GM21447 (cell line): ENCODE measurements around the gene HES7.

Experiments used
- ATAC-seq: cut with Tn5 transposase; IDR thresholded peaks from one replicate; pipeline ENCODE4 v1.9.1; 2021; ENCODE audit not compliant: unreplicated experiment

Gene HES7

DNA sequence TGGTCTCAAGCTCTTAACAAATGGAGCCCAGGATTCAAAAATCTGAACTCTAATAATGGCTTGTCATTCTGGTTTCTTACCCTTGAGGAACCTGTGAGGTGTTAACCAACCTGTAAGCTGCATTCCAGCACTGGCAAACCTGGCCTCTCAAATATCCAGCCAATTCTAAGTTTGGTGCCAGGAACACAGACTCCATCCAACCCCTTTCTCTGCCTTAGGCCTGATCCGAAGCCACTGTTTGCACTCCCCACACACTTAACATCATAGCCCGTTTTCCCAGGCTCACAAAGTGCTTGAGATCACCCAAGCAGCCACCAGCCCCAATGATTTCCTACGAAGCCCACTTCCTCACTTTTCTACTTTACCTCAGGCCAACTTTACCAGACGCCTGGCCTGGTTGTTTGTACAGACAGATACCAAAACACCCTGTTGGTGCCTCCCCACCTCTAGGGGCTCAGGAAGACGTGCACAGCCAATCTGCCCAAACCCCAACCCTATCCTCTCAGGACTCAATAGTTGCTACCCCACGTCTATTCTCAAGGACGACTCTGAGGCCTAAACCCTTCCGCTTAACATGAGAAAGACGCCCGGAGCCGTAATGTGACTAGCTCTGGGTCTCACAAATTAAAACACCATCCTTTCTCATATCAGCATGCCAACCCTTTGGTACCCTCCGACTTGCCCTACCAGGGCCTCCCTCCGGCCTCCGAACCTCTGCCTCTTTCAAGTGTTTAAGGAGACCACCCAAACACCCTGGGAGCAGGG is 31.5 kb upstream of the HES7 start:
- ATAC-seq: no peak

GRCh38 chr17:8154608-8155155 is 30.8 kb upstream of the HES7 start:
- ATAC-seq: no peak

DNA sequence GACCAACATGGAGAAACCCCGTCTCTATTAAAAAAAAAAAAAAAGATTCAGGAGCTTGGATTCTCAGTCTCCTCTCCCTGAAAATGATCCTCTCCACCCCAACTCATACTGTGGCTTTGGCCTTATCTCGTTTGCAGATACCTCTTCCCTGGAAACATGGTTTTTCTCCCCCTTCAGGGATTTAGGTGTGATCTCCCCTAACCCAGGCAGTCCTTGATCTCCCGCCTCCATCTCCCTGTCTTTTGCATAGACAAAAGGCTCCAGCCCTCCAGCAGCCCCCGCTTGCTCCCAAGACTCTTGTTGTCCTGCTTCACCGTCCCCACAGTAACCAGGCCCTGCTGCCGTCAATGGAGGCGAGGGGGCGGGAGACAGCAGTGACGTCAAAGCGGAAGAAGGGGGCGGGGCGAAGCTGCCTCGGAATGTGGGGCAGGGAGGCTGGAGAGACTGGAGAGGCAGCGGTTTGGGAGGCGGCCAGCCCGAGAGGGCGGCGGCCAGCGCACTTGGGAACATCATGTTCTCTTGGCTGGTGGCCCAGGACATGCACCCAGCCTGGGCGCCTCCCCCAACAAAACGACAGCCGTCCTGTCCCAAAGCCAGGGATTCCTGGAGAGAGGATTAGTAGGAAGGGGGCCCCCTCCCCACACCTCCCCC is 30.2 kb upstream of the HES7 start:
- ATAC-seq: no peak

- no peak for ATAC-seq
Measured at GRCh38 chr17:8153525-8153956, 29.6 kb upstream of the HES7 start.

DNA sequence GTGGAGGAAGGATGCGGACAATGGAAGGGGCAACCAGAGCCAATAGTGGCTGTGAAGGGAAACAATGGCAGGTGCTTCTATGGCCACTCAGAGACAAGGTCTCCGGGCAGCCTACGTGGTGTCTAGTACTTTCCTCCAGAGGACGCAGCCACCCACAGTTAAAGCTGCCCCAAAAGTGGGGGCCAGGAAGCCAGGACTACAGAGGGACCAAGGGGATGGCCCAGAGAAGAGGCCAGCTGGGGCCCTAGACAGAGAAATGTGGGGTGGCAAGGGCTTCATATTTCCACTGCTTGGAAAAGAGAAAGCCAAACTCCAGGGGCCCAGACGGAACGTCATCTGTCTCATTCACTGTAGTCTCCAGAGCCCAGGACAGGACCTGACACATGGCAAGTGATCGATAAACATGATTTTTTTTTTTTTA is 29.1 kb upstream of the HES7 start:
- ATAC-seq: no peak

GRCh38 chr17:8152112-8152775 is 28.3 kb upstream of the HES7 start, which contains the start of gene PER1:
Gene PER1, minus strand, starts transcription at chr17:8152404. Its CDS starts 1,698 bp downstream, at chr17:8150706.
- ATAC-seq: no peak

GRCh38 chr17:8151641-8152111 is 27.8 kb upstream of the HES7 start:
- ATAC-seq: no peak

DNA sequence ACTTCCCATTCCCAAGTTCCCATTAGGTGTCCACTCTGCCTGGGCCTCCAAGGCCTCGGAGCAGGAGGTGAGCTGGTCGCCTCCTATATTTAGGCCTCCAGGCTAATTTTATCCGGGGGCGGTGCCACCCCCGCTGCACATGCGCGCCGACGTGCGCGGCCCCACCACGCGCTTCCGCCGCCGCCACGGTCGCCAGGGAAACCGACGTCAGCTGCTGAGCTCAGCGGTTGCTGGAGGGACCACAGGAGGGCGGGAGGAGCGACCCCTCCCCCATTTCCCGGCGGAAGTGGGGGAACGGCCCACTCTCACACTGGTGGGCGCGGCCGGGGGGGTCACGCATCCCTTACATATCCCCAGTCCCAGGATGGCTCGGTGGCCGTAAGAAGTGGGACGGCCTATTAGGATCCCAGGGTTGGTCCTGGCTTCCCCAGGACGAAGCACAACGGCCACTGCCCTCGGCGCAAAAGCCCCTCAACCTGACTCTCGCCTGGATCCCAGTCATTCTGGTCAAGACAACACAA is 27.3 kb upstream of the HES7 start:
- ATAC-seq: peak; percentile 37

- ATAC-seq: no peak
Measured at GRCh38 chr17:8150194-8151119, 26.6 kb upstream of the HES7 start.

GRCh38 chr17:8149419-8150193 is 25.7 kb upstream of the HES7 start:
- ATAC-seq: no peak

DNA sequence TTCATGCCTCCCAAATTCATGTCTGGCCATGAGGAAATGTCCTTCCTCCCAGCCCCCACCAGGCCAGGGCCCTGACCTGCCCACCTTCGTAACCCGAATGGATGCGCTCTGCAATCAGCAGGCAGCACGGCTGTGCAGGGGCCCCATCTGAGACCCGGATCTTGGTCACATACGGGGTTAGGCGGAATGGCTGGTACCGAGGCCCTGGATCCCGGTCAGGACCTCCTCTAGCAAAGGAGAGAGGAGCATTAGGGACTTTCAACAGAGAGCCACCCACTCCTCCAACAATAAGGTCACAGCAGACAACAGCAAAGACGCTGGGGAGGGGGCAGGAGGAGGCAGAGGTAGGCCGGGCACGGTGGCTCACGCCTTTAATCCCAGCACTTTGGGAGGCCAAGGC is 24.7 kb upstream of the HES7 start:
- no peak for ATAC-seq

DNA sequence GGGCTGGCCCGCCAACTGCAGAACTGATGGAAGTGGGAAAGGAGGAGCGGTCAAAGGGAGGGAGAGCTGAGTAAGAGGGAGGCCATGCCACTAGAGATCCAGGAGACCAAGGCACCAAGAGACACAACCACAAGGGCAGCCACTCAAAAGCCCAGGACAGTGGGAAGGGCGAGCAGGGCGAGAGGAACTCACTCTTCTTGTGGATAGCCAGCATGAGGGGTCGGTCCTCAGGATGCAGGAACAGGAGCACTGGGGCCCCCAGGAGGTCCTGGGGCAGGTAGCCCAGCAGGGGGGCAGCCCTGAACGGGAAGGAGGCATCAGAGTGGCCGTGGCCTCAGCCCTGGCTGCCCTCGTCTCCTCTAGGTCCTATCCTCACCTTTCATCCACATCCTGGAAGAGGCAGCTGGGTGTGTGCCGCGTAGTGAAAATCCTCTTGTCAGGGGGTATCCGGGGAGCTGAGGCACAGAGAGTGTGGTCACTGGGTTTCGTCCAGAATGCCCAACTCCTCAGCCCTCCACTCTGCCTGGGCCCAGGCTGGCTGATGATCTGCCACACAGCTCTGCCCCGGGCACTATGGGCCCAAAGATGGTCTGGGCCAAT is 24.0 kb upstream of the HES7 start:
- no peak for ATAC-seq

DNA sequence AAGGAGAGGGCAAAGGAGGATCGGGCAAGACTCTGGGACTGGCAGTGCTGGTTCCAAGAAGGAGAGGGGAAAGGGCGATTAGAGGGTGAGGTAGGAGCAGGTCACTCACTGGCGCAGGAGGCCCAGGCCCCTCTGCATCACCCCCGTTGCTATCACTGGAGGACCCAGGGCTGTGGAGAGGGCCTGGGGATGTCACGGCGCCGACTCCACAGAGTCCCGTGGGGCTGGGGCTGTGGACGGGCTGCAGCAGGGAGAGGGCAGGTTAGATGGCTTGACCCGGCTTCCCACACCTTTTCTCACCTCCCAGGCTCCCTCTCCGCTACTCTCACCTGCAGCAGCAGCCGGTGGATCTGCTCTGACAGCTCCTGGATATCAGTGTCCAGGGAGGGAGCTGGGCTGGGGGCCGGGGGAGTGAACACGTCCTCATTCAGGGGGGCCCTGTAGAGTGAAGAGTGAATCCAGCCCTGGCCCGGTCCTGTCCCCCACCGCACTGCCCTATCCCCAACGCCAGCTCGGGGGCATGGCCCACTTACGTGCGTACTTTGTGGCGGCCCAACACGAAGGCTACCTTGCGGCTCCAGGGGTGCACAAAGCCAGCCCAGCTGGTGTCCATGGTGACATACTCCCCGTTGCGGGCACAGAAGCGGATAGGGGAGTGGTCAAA is 23.4 kb upstream of the HES7 start:
- ATAC-seq: no peak

DNA sequence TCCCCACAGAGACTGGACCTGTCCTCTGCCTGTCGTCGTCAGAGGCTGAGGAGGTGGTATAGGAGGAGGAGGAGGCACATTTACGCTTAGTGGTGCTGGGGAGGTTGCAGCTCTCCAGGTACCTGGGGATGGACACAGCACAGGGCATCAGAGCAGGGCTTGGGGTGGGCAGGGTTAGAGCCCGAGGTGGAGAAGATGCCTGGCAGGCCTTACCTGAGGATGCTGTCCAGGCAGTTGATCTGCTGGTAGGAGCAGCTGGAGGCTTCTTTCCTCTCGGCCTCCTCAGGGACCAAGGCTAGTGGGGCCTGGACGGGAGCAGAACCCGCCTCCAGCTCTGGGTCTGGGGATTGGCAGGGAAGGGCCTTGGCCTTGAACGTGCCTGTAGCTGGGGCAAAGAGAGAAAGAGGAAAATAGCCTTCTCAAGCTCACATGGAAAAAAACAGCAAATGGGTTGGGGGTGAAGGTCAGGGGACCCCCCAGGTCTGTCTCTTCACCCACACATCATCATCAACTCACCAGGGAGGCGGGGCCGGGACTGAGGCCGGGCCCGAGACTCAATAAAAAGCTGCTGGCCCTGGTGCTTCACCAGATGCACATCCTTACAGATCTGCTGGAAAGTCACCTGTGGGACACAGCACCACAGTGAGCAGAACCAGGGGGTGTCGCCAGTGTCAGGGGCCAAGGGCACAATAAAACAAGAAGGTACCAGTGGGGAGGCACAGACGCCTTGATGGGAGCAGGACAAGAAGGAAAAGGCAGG is 22.7 kb upstream of the HES7 start:
- no peak for ATAC-seq

DNA sequence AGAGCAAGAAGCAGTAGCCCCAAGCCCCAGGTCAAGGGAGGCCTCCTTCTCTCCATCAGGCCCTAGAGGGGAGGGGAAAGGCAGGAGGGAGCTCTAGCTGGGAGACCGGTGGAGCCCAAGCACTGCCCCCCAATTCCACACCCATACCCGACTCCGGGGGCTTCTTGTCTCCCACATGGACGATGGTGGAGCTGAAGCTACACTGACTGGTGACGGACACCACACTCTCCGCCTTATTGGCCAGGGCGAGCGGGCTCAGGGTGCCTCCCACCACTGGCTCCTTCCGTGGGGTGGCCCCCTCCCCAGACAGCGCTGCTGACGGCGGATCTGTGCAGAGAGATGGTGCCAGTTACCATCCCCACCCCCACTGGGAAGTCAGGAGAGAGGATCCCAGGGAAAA is 21.9 kb upstream of the HES7 start:
- ATAC-seq: no peak

DNA sequence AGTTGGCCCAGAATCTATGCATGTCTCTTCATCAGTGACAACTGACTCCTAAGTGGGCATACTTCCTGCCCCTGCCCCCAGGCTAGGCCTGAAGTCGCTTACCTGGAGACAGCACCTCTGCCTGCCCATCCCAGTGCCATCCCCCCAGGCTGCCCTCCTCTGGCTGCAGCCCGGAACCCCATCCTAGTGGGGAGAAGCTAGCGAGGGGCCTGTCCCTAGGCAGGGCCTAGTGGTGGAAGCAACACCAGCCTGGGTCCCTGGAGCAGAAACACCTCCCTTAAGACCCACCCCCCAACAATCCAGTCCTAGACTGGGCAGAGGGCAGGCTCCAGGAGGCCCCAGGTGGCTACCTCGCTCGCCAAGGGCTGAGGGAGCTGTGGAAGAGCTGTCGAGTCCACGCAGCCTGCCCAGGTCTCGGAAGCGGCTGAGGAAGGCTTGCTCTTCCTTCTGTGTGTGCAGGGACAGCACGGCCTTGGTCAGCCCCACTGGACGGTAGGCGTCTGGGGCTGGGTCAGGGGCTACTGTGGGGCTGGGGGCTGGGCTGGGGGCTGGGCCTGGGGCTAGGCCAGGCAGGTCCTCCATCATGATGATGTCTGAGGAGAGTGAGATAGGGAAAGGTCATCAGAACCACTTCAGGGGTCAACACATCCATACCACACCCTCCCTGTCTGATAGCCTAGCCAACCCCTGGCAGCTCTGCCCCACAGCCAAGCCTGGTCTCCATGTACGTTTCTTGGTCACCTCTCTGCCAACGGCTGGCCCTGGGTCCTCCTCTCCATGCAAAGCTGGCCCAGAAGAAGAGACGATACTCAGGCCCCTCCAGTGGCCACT is 20.7 kb upstream of the HES7 start:
- ATAC-seq: no peak
